A172 (cell line): ENCODE data around the gene PPIA. TPM values are rescaled to one million over a fixed set of nuclear protein-coding genes. Genes with fewer than 3 reads are reported as not detected.
"Not testable (repeated sequence)": the region's sequence is repeated elsewhere in the genome, so short reads cannot be mapped to it uniquely, and the experiment has no call there.

Source experiments
- DNase-seq: peaks from one replicate; pipeline ENCODE4 v3.0.0-alpha.2; 2015; ENCODE audit warnings: low spot score
- total RNA-seq: library from RNA; depleted of rRNA; stranded (reverse); fragments of >200 nt; shearing (Covaris generic); gene quantifications from 2 replicates; pipeline ENCODE4 v1.2.3, GENCODE V29; 2014

PPIA gene
- total RNA-seq, 1 experiment from 2014 or later, result 7,457 TPM

DNA sequence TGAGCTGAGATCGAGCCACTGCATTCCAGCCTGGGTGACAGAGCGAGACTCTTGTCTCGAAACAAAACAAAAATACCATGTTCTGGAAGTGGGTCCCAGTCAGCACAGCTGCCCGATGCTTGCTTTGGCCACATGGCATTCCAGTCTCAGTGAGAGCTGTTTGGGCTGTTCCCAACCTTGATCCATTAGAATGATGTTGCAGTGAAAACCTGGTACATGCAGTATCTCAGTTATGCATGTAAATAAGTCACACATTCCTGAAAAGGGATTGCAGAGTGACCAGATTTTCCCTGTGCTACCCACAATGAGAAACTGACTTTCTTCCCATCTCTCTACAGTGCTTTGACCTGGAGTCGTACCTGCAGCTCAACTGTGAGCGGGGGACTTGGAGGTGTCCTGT is 32.4 kb upstream of the PPIA start:
- DNase-seq, result no peak

- no peak for DNase-seq
Measured at GRCh38 chr7:44764665-44765578, 31.6 kb upstream of the PPIA start.

DNA sequence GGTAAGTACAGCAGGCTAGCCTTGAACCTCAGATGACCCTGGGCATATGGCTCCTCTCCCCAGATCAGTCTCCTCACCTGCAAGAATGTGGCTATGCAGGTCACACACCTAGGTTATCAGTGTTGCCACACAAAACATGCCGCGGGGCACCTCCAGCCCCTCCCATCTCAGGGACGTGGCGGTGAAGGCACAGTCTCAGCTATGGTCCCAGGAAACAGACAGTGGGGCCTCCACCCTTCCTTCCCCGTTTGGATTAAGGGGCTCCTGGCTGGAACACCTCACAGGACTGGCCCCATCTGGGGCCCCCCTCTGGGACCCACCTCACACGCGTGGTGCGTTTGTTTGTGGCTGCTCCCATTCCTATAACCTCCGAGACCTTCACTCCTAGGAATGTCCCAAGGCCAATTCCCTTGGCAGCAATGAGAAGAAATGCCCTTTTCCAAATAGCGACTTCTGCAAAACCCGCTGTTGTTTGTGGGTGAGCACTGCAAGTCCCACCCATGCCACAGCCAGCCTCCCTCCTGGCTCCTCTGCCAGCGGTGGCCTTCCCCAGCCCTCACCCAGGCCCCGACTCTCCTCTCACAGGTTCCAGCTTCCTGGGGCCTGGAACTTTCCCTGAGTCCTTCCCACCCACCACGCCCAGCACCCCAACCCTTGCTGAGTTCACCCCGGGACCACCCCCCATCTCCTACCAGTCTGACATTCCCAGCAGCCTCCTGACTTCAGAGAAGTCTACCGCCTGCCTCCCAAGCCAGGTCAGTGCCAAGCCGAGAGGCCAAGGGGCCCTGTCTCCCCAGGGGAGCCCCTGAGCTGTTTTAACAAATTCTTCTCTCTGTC is 30.7 kb upstream of the PPIA start:
- DNase-seq, result no peak

- no peak for DNase-seq
Measured at GRCh38 chr7:44766416-44766801, 30.1 kb upstream of the PPIA start.

GRCh38 chr7:44767134-44767911 is 29.2 kb upstream of the PPIA start:
- no peak for DNase-seq

DNA sequence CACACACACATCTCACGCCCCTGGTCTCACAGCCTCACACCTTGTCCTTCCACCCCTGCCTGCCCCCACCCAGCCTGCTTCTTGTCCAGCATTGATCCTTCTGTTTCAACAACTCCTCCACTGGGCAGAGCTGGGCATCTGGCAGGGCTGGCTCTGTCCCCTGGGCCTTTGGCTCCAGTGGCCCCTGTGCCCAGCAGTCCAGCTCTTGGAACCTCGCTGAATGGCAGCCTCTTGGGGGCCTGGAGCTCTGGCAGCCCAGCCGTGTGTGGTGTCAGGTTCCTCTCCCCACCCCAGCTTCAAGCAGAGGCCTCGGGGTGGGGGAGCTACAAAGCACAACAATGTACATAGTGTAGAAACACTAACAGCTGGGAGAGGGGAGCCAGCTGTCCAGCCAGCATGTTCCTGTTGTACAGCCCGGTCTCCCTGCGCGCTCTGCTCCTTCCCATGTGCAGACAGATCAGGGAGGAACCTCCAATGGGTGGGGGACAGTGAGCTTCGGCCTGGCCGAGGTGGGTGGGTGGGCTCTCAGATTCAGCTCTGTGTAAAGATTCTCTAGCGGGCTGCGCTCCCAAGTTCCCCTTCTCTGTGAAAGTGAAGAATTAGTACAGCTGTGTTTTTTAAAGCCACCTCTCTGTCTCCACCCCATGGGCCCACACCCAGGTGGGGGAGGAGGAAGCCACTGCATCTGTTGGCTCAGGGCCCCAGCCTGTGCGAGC is 28.4 kb upstream of the PPIA start:
- no peak for DNase-seq

DNA sequence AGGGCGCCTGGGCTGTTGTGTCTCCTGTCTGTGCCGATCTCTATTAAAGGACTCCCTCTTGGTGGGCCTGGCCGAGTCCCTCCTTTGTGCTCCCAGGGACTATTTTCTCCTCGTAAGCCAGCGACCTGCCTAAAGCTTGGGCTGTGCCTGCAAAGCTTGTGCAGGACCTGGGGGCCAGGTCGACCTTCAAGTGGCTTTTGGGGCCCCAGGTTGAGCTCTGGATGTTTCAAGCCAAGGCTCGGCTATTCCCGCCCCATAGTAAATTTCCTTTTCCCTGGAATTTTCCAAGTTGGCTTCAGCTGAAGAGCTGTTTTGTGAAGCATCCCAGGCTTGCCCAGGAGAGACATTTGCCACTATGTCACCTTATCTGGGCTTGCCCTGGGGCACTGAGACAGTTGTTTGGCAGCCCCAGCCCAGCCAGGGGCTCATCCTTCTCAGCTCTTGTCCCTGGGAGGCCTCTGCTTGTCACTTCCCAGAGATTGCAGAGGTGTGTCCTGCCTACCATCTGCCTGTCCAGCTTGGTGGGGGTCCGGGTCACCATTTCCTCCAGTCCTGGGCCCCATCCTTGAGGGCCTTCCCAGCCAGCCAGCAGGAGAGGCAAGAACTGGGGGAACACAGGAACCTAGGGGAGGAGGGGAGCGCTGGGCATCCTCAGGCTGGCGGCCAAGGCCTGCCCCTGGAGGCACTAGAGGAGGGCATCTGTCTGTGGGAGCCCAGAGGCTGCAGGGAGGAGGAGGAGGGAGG is 27.7 kb upstream of the PPIA start:
- no peak for DNase-seq

- no peak for DNase-seq
Measured at GRCh38 chr7:44769376-44769775, 27.1 kb upstream of the PPIA start.

- peak; percentile 52 for DNase-seq
Measured at GRCh38 chr7:44769776-44770294, 26.6 kb upstream of the PPIA start.

DNA sequence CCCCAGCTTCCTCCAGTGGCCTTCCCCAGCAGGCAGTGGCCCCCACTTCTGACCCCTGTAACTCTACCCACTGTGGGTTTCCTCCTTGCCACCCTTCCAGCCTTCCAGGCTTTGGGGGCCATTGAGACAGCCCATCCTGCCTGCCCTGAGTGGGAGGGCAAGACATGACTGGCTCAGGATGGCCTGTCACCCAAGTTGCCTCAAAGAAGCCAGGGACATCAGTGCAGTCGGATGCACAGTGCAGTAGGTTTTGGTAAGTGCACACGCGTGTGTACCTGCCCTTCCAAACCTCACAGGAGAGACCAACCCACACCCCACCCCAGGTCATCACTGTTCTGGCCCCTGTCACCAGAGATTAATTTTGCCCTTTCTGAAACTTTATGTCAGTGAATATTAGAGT is 25.1 kb upstream of the PPIA start:
- no peak for DNase-seq

- DNase-seq, result no peak
Measured at GRCh38 chr7:44772440-44772839, 24.0 kb upstream of the PPIA start.

DNA sequence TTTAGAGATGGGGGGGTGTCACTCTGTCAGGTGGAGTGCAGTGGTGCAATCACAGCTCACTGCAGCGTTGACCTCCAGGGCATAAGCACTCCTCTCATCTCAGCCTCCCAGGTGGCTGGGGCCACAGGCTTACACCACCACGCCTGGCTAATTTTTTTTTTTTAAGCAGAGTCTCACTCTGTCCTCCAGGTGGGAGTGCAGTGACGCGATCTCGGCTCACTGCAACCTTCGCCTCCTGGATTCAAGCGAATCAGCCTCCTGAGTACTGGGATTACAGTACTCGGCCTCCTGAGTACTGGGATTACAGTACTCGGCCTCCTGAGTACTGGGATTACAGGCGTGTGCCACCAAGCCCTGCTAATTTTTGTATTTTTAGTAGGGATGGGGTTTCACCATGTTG is 23.6 kb upstream of the PPIA start:
- DNase-seq, result no peak

- not testable (repeated sequence) for DNase-seq
Measured at GRCh38 chr7:44774486-44774885, 22.0 kb upstream of the PPIA start.

DNA sequence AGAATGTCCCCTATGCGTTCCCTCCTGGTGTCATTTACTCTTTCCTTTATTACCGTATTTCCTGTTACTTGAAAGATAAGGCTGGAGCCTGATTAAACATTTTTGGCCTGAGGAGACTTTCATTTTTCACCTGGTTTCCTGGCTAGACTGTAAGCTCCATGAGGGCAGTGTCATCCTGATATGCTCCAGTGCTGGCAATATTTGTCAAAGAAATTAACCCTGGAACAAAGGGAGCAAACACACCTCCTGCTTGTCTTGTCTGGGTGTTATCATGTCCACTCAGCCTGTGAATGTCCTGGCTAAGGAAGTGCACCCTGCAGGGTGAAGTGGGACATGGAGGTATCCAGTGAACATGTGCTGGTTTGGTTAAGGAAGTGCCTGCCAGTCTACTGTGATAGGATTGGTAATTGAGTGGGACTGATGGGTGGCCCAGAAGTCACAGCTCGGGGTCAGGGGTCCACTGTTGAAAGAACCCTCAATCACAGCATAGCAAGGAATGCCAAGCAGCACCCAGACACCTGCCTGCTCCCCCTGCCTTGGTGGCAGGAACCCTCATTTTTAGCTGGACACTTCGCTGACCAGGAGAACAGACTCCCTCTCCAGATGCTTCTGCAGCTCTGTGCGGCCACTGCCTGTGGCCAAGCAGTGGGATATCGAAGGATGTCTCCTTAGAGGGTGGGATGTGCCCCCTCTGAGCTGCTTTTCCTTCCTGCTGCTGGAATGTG is 20.9 kb upstream of the PPIA start:
- no peak for DNase-seq

GRCh38 chr7:44776211-44776610 is 20.3 kb upstream of the PPIA start:
- DNase-seq, result no peak

DNA sequence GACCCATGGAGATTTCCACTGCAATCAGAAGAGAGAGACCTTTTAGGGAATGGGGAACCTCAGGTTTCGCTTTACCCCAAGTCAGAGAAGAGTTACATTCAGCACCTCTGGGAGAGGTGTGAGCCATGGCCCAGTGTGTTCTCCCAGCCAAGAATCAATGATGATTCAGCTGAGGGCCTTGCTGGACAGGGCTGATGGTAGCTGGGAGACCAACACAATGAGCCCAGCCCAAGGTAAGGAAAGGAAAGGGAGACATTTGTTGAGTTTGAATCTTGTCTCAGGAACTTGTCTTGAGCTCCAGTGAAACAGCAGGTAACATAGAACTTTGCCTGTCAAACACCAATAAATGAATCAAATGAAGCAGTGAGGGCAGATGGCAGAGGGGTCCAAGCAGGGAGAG is 14.0 kb upstream of the PPIA start:
- DNase-seq, result no peak

- no peak for DNase-seq
Measured at GRCh38 chr7:44783407-44783806, 13.1 kb upstream of the PPIA start.

DNA sequence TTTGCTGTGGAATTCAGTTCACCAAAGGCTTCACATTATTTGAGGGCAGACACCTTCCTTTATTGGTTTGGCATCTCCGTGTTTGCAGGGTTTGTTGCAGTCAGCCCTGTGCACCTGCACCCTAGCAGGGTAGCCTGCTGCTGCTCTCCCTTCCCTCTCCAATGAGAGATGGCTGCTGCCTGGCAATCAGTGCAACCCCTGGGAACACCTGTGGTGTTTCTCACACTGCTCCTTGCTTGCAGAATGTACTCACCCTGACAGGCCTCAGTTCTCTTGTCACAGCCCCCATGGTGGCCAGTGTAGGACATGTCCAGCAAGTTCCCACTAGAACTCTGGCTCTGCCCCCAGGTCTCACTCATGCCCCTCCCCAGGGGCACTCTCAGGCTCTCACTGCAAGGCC is 12.1 kb upstream of the PPIA start:
- DNase-seq, result no peak

DNA sequence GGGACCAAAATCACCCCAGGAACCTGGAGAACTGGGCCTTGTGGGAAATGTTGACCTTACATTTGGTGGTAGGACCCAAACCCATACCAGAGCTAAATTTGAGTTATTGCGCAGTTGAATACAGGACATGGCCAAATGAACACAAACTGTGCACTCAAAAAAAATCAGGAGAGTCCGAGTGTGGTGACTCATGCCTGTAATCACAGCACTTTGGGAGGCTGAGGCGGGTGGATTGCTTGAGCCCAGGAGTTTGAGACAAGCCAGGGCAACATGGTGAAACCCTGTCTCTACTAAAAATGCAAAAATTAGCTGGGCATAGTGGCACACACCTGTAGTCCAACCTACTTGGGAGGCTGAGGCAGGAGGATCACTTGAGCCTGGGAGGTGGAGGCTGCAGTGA is 11.3 kb upstream of the PPIA start:
- not testable (repeated sequence) for DNase-seq

DNA sequence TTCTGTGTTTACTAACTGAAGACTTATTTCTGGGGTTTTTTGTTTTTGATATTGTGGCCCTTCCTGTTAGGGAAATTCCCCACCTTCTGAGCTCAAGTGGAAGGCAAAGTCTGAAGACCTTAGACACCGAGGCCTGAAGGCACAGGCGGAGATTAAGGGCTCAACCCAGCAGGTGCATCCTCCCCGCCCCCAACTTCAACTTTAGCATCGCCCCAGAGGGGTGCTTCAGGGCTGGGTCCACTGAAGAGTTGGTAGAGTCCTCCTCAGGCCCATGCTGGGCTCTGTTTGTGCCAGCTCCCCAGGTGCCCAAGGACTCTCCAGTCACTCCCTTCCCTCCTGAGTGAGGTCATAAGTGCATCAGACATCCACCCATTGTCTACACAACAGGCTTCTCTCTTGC is 9.4 kb upstream of the PPIA start:
- DNase-seq, result no peak
